Inferior parietal cortex (tissue), 1 donor: Measurements from ENCODE around the gene MGAT5.

Experiments
- DNase-seq: peaks from one replicate; pipeline ENCODE4 v3.0.0-alpha.2; 2016; ENCODE audit errors: extremely low spot score

The MGAT5 gene

DNA sequence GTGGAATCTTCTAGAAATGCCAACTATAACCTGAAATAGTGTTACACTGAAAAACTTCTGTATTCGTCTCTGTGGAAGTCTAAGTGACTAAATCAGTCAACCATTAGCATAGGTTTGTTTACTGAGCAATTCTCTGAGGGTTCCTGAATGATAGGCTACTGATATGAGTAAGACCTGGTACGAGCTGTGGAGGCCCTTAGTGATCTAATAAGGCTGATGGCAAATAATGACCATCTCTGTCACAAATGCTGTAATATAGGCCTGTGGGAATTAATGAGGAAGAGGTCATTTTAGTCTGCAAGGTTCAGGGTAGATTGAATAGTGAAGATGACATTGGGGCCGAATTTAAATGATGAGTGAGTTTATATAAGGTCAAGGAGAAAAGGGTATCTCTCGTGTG, 82.5 kb downstream of the MGAT5 start:
- DNase-seq = no peak

DNA sequence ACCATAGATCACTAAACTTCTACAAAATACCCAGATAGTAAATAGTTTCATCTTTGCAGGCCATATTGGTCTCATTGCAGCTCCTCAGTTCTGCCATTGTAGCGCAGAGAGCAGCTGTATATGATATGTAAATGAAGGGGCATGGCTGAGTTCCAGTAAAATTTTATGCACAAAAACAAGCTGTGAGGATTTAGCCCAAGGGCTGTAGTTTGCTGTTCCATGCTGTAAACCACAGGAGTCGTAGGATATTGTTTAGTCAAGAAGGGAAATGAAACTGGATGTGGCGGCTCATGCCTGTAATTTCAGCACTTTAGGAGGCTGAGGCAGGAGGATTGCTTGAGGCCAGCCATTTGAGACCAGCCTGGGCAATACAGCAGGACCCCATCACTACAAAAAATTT, 83.0 kb downstream of the MGAT5 start:
- DNase-seq = no peak

DNA sequence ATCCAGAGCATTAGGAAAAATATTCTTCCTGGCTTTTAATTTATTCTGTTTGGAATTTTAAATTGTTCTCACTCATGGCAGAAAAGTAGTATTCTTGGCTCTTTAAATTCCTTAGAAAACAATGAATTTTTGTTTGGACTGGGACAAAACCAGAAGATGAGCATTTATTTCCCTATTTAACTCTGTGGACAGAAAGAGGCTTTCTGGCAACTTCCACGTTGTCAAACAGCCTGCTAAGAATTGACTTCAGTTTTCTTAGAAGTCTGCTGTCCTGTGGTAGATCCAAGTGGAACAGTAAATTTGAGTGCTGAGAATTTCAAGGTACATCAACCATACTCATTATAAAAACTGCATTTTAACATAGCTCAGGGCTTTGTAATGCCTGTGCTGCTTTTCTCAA, 83.8 kb downstream of the MGAT5 start:
- no peak for DNase-seq

DNA sequence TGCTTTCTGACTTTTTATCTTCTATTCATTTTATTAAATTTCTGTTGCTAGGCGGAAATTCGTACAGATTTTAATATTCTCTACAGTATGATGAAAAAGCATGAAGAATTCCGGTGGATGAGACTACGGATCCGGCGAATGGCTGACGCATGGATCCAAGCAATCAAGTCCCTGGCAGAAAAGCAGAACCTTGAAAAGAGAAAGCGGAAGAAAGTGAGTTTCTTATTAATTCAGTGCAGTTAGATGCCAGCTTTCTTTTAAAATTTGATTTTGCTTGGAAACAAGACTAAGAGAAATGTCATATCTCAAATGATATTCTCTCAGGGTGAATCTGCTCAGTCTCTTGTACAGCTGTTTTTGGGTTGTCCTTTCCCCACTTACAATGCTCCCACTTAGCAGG, 84.3 kb downstream of the MGAT5 start:
- no peak for DNase-seq

DNA sequence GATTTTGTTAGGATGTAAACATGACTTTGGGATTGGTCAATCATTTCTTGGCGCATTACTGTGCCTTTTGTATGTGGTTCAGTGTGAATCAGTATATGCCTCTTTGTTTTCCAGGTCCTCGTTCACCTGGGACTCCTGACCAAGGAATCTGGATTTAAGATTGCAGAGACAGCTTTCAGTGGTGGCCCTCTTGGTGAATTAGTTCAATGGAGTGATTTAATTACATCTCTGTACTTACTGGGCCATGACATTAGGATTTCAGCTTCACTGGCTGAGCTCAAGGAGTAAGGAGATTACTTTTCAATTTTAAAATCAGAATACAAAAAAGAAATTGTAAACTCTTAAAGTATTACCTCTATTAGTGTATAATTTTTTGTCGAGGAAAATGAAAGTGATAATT, 87.6 kb downstream of the MGAT5 start:
- DNase-seq = no peak

DNA sequence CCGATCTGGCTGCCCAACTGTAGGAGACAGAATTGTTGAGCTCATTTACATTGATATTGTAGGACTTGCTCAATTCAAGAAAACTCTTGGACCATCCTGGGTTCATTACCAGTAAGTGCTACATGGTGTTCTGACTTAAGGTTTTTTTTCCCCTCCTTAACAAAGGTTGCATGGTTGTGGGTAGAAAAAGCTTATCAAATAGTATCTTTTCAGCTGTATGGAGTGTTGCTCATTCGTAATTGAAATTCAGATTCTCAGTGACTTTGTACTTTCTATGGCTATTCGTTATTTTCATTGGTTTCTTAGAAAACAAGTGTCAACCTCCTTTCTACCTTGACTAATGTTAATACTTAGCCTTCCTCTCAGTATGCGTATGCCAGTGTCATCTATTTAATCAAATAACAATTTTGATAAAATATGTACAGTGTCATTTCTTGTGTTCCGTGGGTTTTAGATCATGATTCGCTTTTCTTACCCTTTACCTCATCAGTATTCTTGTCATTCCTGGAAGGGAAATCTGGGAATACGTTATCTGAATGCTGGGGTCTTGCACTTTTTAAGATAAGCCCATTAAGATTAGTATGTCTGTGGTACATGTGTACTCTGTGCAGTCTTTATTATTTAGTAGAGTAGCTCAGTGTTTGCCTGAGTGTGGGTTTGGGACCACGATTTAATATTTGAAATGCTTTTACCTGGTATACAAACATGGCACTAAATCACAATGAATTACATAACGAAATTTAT, 91.3 kb downstream of the MGAT5 start:
- DNase-seq = no peak

DNA sequence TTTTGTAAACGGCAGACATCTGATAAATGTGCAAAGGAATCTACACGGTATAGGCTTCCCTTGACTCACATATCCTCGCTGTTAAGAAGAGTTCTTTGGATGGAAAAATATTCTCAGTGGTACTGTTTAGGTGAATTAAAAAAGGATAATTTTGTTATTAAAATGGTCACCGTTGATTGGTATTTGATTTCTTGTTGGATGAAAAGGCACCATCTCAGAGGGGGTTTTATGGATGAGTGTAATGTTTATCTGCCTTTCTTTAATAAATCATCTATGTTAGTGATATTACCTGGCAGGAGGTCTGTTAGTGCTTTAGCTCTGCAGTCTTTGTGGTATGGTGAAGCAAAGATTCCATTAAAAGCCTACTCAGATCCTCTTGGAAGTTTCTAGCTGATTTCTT, 92.3 kb downstream of the MGAT5 start:
- DNase-seq = no peak

DNA sequence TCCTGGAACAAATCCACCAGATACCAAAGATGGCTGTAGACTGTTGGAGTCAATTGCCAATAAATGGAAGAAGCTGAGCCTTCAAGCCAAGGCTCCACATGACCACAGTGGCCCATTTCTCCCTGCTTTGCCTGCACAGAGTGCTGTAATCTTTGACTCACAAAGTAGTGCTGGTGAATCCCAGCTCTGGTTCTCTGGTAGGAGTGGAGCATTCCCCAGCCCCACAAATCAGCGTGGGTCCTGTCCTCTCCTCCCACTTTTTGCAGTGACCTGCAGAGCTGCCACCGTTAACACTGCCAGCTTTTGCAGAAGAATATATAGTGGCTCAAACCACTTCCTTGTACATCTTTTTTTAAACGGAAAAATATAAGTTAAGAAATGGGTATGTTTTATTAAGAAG, 93.9 kb downstream of the MGAT5 start:
- no peak for DNase-seq

DNA sequence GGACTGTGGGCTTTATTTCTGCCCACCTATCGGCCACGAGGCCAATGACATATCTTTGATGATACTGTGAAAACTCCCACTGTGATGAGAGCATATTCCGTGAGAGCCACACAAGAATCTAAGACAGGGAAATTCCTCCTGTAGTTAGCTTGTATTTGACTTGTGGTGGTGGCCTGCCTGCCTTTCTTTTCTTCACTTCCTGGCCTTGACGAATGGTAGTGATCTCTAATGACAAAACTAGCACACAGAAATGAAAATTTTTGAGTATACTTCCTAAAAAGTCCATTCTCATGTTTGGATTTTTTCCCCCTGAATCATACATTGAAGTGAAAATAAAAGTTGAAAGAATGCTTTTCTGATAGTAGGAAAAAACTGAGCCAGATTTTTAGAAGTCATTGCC, 94.4 kb downstream of the MGAT5 start:
- DNase-seq = no peak

DNA sequence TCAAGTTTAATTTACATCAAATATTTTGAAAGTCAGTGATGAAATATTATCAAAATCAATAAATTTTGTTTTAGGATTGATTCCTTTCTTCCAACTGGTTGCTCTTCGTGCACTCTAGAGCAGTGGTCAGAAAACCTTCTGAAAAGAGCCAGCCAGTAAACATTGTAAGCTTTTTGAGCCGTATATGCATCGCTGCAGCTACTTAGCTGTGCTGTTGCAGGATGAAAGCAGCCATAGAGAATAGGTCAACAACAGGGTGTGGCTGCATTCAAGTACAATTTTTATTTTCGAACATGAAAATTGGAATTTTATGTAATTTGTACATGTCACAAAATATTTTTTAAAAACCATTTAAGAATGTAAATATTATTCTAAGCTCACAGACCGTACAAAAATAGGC, 94.9 kb downstream of the MGAT5 start:
- no peak for DNase-seq

DNA sequence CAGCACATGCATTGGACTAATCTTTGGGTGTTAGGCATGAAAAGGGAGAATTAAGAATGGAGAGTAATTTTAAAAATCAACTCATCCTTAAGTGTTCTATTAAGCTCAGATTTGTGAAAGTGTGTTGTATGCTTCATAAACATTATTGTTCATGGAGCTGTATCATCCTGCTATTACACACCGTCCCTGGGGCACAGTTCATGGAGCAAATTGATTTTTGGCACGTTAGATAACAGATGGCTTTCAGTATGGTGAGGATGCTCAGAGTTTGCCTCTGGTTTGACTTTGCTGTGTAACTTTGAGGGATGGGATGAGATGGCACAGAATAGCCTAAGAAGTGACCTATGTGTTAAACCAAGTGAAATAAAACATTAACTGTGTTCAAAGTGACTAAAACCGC, 97.1 kb downstream of the MGAT5 start:
- DNase-seq = no peak

DNA sequence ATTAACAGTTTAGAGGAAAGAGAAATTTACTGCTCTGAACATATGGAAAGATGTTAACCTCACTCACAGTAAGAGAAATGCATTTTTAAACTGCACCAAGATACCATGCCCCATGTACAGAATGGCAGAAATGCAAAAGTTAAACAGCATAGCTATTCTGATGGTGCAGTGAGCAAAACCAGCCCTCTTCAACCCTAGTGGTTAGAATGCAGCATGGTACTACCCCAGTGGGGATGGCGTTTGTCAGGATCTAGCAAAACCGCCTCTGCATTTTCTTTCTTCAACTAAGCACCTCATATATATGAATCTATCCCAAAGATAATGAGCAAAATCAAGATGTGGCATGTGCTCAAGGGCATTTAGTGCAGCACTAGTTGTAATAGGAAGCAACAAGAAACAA, 98.0 kb downstream of the MGAT5 start:
- DNase-seq = no peak

DNA sequence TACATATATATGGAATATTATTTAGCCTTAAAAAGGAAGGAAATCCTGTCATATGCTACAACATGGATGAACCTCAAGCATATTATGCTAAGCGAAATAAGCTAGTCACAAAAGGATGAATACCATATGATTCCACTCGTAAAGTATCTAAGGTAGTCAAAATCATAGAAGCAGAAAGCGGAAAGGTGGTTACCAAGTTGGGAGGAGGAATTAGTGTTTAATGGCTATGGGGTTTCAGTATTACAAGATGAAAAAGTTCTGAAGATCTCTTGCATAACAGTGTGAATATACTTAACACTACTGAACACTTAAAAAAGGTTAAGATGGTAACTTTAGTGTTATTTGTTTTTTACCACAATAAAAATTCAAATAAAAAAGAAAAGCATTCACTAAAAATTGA, 99.0 kb downstream of the MGAT5 start:
- no peak for DNase-seq

DNA sequence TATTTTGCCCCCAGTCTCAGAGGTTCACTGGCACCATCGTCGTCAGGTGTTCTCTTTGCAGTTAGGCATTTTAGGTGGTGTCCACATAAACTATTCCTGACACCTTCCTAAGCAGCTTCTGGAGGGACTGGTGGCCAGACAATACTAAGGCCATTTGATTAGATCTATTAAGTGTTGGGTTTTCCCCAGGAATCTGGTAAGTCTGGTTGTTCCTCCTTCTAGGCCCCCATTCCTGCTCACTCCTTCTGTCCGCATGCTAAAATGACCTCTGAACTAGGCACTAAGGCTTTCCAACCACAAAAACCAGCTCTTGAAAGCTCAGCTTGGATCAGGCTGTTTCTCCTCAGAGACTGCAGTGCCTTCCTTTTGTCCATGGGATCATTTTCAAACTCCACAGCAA, 100.7 kb downstream of the MGAT5 start:
- DNase-seq = no peak

DNA sequence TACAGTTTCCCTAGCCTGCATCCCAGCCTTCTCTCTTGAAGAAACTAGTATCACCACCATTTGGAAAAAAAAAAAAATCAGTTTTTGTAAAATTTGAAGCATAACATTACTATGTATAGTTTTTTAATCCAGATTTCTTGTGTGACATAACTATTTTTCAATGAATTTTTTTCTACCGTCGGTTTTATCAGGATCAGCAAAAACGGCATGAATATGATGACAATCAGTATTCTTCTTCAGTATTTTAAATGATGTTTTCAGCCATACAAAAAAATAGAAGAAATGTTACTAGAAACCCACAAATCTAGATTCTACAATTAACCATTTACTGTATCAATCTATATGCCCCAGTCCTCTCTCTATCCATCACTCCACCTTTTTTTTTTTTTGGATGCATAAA, 103.9 kb downstream of the MGAT5 start:
- DNase-seq = no peak

DNA sequence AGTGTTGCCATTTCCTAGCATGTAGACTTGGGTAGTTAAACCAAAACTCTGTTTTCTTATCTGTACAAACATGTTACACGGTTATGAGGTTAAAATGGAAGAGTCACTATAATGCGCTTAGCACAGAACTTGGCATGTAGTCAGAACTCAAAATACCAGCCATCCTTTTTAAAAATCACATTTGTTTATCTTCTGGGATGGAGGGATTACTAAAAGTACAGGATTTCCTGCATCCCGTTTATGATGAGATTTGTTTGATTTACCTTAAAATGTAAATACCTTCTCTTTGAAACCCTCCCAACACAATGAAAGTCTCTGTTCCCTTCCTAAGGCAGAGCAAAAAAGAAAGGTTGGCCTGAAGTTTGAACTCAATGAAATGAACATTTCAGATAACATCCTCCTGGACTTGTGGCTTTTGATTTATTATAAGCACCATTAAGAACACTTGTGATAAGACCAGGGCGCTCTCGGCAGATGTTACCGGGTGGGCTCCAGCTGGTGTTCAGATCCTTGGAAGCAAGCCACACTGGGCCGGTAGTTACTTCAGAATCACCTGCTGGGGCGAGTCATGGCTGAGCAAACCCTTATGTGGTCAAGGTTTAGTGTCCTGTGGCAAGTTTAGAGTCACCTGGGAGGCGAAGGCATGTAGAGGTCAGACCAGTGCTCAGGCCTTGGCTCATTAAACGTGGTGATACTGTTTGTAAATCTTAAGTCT, 105.7 kb downstream of the MGAT5 start:
- no peak for DNase-seq

DNA sequence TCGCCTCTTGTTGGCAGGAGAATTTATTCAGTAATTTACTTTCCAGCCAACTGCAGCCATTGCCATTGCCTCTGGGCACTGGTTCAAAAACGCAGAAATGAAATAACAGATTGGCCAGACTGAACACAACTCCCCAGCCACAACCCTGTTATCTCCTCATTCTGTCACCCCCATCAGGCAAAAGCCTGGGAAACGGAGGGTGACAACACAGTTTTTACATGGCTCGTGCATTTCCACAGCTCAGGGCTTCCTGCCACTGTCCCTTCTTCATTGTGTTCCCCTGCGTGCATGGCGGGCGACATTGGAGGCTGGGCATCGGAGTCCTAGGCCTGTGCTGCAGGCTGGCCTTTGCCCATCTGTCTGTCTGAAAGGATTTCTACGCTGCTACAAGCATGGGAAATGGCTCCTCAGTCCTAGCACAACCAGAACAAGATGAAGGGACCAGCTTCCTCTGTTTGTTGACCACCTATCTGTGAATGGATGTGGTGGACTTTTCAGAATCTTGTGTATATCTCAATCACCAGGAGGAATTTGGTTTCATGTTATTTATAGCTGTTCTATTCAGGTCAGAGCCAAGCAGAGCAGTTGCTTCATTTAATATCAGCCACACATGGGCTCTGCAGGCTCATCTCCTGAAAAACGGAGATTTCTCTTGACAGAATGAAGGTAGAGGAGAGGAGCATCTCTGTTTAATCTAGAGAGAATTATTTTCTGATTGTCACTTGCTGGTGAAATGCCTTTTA, 107.0 kb downstream of the MGAT5 start:
- DNase-seq = peak; percentile 75

DNA sequence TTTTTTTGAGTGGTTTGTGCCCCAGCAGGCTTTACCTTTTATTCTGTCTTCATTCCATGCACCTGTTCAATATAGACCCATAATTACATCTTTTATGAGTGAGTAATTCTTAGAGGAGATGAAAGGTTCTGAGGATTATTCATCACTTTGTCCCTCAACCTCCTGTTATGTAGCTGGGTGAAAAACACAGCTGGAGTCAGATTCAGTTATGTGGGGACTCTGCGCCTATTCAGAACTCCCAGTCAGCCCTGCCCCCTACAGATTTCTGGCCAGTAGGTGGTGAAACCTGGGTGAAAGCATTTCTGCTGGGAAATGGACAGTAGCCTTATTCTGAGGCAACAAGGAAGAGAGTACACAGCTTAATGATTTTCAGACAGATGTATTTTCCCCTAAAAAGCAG, 107.8 kb downstream of the MGAT5 start:
- no peak for DNase-seq

DNA sequence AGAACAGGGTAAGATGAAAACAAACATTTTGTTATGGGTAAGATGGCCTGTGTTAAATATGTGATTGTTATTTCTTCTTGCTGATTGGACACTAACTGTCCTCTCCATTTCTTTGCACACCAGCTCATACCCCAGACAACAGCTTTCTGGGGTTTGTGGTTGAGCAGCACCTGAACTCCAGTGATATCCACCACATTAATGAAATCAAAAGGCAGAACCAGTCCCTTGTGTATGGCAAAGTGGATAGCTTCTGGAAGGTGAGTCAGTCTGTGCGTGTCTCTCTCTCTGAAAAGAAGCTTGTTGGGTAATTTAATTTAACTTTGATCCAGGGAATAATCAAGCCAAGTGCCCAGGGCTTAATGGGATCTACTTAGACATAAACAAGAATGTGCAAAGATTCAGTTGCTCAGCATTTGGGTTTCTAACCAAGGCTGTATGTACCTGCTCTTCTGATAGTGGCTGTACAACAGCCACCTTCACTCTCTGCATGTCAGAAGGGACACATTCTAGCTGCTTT, 108.3 kb downstream of the MGAT5 start:
- DNase-seq = no peak

DNA sequence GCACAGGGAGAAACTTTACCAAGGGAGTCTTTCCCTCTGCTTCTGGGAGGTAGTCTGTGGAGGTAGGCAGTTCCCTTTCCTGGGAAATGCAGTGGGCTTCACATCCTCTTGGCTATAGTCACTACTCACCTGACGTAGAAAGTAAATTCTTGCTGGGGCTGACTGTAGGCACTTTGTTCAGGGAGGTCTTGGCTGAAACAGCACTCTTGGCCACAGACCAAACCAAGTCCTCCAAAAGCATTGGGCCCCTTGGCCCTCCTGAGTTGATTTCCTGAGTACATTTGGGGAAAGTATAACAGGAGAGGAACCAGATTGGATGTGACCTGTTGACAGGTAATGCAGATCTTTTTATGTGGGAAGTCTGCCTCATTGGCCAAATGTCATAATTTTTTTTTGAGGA, 108.9 kb downstream of the MGAT5 start:
- DNase-seq = no peak

DNA sequence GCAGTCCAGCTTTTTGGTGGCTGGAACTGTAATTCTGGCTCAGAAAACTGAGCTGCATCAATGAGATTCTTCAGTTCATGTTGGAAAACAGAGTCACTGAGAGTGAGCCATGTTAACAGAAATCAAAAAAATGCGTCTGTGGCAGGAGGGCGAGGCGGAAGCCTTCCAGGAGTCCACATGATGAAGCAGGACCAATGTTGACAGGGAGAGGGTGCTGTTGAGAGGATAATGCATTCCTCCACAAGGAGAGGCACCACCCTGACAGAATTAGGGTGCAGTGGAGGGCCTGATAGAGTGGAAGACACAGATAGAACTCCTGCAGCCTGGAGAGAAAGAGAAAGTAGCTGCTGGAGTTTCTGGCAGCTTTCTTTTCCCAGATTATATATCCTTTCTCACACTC, 111.5 kb downstream of the MGAT5 start:
- no peak for DNase-seq

DNA sequence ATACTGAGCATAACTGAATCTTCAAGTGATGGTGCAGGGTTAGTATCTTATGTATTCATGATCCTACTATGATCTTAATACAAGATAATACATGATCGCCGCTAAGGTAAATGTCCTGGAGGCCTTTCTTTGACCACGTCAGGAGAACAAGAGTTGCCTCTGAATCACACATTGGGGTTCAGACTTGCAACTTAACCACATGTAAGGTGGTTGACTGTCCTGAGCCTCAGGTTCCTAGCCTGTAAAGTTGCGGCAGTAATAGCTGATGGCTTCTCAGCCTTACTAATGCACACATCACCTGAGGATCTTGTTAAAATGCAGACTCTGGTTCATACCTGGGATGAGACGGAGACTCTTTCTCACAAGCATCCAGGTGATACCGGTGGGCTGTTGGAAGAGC, 112.5 kb downstream of the MGAT5 start:
- DNase-seq = no peak

DNA sequence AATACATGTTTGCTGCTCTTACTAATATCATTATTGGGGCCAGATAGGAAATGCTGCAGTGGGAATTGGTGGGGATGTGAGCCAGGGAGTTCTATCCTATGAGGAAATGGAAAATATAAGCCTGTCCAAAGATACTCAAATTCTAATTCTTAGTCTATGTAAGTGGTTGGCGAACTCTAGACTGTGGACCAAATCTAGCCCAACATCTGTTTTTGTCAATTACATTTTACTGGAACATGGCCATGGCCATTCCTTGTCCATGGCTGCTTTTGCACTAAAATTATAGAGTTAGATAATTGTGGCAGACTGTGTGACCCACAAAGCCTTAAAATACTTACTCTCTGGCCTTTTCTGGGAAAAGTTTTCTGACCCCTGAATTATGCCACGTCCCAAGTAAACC, 113.3 kb downstream of the MGAT5 start:
- no peak for DNase-seq
